ENCODE results near the gene WHAMM. TPM values are rescaled to one million over a fixed set of nuclear protein-coding genes. Genes with fewer than 3 reads are reported as not detected.
"Not testable (repeated sequence)": the region's sequence is repeated elsewhere in the genome, so short reads cannot be mapped to it uniquely, and the experiment has no call there.

WHAMM gene
- total RNA-seq, 1 donor from 2014 or later = 9.4 TPM

GRCh38 chr15:82864967-82865366 lies 55.5 kb downstream of the WHAMM start:
- no peak overlapping the region for H3K27ac ChIP-seq (ENCODE audit: low read depth, low read length)
- H3K4me1 Mint-ChIP-seq (ENCODE audit: low read depth, unreplicated experiment) = no peaks in the 10 kb centered on the region
- no peaks in the 10 kb centered on the region for H3K27me3 ChIP-seq (ENCODE audit: insufficient read depth, low read length)
- H2AFZ ChIP-seq (ENCODE audit: low read depth, low read length) = no peak overlapping the region
- no peaks in the 10 kb centered on the region for H3K79me2 ChIP-seq (ENCODE audit: insufficient read depth, low read length)
- H4K20me1 ChIP-seq (ENCODE audit: insufficient read depth, low read length) = no peaks in the 10 kb centered on the region
- H3K4me1 ChIP-seq (ENCODE audit: insufficient read depth, low read length) = no peaks in the 10 kb centered on the region
- peaks cover 7% of the 10 kb centered on the region for H3K27me3 Mint-ChIP-seq (ENCODE audit: low read depth, unreplicated experiment)
- no peak overlapping the region for H3K27ac Mint-ChIP-seq (ENCODE audit: unreplicated experiment)
- TF ChIP-seq, protein P1, sequence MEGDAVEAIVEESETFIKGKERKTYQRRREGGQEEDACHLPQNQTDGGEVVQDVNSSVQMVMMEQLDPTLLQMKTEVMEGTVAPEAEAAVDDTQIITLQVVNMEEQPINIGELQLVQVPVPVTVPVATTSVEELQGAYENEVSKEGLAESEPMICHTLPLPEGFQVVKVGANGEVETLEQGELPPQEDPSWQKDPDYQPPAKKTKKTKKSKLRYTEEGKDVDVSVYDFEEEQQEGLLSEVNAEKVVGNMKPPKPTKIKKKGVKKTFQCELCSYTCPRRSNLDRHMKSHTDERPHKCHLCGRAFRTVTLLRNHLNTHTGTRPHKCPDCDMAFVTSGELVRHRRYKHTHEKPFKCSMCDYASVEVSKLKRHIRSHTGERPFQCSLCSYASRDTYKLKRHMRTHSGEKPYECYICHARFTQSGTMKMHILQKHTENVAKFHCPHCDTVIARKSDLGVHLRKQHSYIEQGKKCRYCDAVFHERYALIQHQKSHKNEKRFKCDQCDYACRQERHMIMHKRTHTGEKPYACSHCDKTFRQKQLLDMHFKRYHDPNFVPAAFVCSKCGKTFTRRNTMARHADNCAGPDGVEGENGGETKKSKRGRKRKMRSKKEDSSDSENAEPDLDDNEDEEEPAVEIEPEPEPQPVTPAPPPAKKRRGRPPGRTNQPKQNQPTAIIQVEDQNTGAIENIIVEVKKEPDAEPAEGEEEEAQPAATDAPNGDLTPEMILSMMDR (IDR thresholded peaks at IDR 0.05; ENCODE audit: insufficient read depth, low read depth, low read length) = no peak
- TF ChIP-seq EZH2 (IDR thresholded peaks at IDR 0.05; ENCODE audit: insufficient read depth, low read length) = no peak
- H3K4me3 Mint-ChIP-seq (ENCODE audit: unreplicated experiment) = no peak overlapping the region
- no peaks in the 10 kb centered on the region for H3K36me3 Mint-ChIP-seq (ENCODE audit: low read depth, unreplicated experiment)
- DNase-seq (ENCODE audit: low read depth) (no peak), FAIRE-seq (no peak)
- H3K4me2 ChIP-seq (ENCODE audit: low read length) = no peak overlapping the region
- no peaks in the 10 kb centered on the region for H3K9me3 Mint-ChIP-seq (ENCODE audit: unreplicated experiment)
- no peak overlapping the region for H3K9ac ChIP-seq (ENCODE audit: low read length)
- H3K36me3 ChIP-seq (ENCODE audit: insufficient read depth, low read length) = no peaks in the 10 kb centered on the region
- no peaks in the 10 kb centered on the region for H3K9me3 ChIP-seq (ENCODE audit: insufficient read depth, low read depth, low read length)
- no peak overlapping the region for H3K4me3 ChIP-seq (ENCODE audit: insufficient read depth, low read depth, low read length)

DNA sequence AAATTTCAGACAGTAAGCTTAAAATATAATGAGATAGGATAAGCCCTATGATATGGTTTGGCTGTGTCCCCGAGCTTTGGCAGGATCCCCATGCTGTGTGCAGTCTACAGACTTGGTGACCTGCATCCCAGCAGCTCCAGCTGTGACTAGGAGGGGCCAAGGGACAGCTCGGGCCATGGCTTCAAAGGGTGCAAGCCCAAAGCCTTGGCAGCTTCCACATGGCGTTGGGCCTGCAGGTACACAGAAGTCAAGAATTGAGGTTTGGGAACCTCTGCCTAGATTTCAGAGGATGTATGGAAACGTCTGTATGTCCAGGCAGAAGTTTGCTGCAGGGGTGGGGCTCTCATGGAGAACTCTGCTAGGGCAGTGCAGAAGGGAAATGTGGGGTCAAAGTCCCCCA lies 56.2 kb downstream of the WHAMM start:
- H3K27me3 ChIP-seq (ENCODE audit: insufficient read depth, low read length); H2AFZ ChIP-seq (ENCODE audit: low read depth, low read length); DNase-seq (ENCODE audit: low read depth); FAIRE-seq; H3K36me3 ChIP-seq (ENCODE audit: insufficient read depth, low read length); H3K27me3 Mint-ChIP-seq (ENCODE audit: low read depth, unreplicated experiment); H3K4me3 Mint-ChIP-seq (ENCODE audit: unreplicated experiment); H3K4me2 ChIP-seq (ENCODE audit: low read length); H3K36me3 Mint-ChIP-seq (ENCODE audit: low read depth, unreplicated experiment); H3K4me3 ChIP-seq (ENCODE audit: insufficient read depth, low read depth, low read length); H3K4me1 Mint-ChIP-seq (ENCODE audit: low read depth, unreplicated experiment); H3K27ac Mint-ChIP-seq (ENCODE audit: unreplicated experiment); H3K9me3 ChIP-seq (ENCODE audit: insufficient read depth, low read depth, low read length); H3K4me1 ChIP-seq (ENCODE audit: insufficient read depth, low read length); H3K79me2 ChIP-seq (ENCODE audit: insufficient read depth, low read length); H4K20me1 ChIP-seq (ENCODE audit: insufficient read depth, low read length); H3K9ac ChIP-seq (ENCODE audit: low read length); H3K9me3 Mint-ChIP-seq (ENCODE audit: unreplicated experiment); H3K27ac ChIP-seq (ENCODE audit: low read depth, low read length): not testable (repeated sequence)

DNA sequence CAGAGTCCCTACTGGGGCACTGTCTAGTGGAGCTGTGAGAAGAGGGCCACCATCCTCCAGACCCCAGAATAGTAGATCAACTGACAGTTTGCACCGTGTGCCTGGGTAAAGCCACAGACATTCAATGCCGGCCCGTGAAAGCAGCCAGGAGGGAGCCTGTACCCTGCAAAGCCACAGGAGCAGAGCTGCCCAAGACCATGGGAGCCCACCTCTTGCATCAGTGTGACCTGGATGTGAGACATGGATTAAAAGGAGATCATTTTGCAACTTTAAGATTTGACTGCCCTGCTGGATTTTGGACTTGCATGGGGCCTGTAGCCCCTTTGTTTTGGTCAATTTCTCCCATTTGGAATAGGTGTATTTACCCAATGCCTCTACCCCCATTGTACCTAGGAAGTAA lies 56.6 kb downstream of the WHAMM start:
- not testable (repeated sequence) for H3K9me3 ChIP-seq (ENCODE audit: insufficient read depth, low read depth, low read length); H3K9ac ChIP-seq (ENCODE audit: low read length); H3K4me3 ChIP-seq (ENCODE audit: insufficient read depth, low read depth, low read length); H3K27ac ChIP-seq (ENCODE audit: low read depth, low read length); FAIRE-seq; H3K4me3 Mint-ChIP-seq (ENCODE audit: unreplicated experiment); H3K27me3 ChIP-seq (ENCODE audit: insufficient read depth, low read length); H3K36me3 ChIP-seq (ENCODE audit: insufficient read depth, low read length); H3K27ac Mint-ChIP-seq (ENCODE audit: unreplicated experiment); H3K4me1 Mint-ChIP-seq (ENCODE audit: low read depth, unreplicated experiment); H3K36me3 Mint-ChIP-seq (ENCODE audit: low read depth, unreplicated experiment); H2AFZ ChIP-seq (ENCODE audit: low read depth, low read length); DNase-seq (ENCODE audit: low read depth); H3K79me2 ChIP-seq (ENCODE audit: insufficient read depth, low read length); H3K9me3 Mint-ChIP-seq (ENCODE audit: unreplicated experiment); H3K4me2 ChIP-seq (ENCODE audit: low read length); H3K27me3 Mint-ChIP-seq (ENCODE audit: low read depth, unreplicated experiment); H4K20me1 ChIP-seq (ENCODE audit: insufficient read depth, low read length); H3K4me1 ChIP-seq (ENCODE audit: insufficient read depth, low read length)

All from astrocyte (in vitro differentiated cells and primary cell).